Upper lobe of left lung (tissue), 6 donors: ENCODE measurements around the gene CDC16. TPM values are rescaled to one million over a fixed set of nuclear protein-coding genes. Genes with fewer than 3 reads are reported as not detected.

Source experiments
- ATAC-seq, 2 donors: fragments of 200-7000 bp; cut with Tn5 transposase; one replicate each; pipeline ENCODE4 v1.9.1; 2022; ENCODE audit warnings: mild to moderate bottlenecking in 2 of 2, moderate library complexity in 2 of 2; ENCODE audit not compliant: low FRiP score in 2 of 2
- DNase-seq, 2 donors: peaks; one replicate each; pipeline ENCODE4 v3.0.0-alpha.2; 2019 to 2020
- H3K27ac ChIP-seq, 4 donors: fragments of 200-600 bp; sonication (generic); one replicate each; pipeline ENCODE4 v1.5.1; 2016 to 2019
- H3K27me3 ChIP-seq, 4 donors: fragments of 200-600 bp; sonication (generic); one replicate each; pipeline ENCODE4 v1.5.1; 2017 to 2019
- H3K36me3 ChIP-seq, 4 donors: fragments of 200-600 bp; sonication (generic); one replicate each; pipeline ENCODE4 v1.5.1; 2016 to 2019
- H3K4me1 ChIP-seq, 4 donors: fragments of 200-600 bp; sonication (generic); one replicate each; pipeline ENCODE4 v1.5.1; 2018 to 2019
- H3K4me3 ChIP-seq, 4 donors: fragments of 200-600 bp; sonication (generic); one replicate each; pipeline ENCODE4 v1.5.1; 2017 to 2019; ENCODE audit warnings: mild to moderate bottlenecking in 2 of 4, moderate library complexity in 1 of 4
- H3K9me3 ChIP-seq, 4 donors: fragments of 200-600 bp; sonication (generic); one replicate each; pipeline ENCODE4 v1.5.1; 2018 to 2019
- EP300 ChIP-seq, 4 donors: sonication (generic); formaldehyde crosslinking; IDR thresholded peaks; one replicate each; pipeline ENCODE4 v1.5.1; 2017; ENCODE audit warnings: antibody characterized with exemption in 4 of 4, control low read depth in 2 of 4
- POLR2A ChIP-seq, 4 donors: fragments of 450-650 bp; IDR thresholded peaks; one replicate each; pipeline ENCODE4 v1.5.1; 2016 to 2017; ENCODE audit warnings: antibody characterized with exemption in 4 of 4, mild to moderate bottlenecking in 2 of 4
- POLR2AphosphoS5 ChIP-seq, 2 donors: sonication (generic); formaldehyde crosslinking; IDR thresholded peaks; one replicate each; pipeline ENCODE4 v1.5.1; 2017; ENCODE audit warnings: antibody characterized with exemption in 2 of 2
- WGBS, 2 donors: methylation state at CpG; one replicate each; pipeline ENCODE4 v1.1.5; 2017 to 2018; 5-methylcytosine and 5-hydroxymethylcytosine counted together
- total RNA-seq, 6 donors: library from RNA; depleted of rRNA in 4 of 6; stranded (reverse); fragments of >200 nt in 4 of 6; gene quantifications; one replicate each; pipeline versions ENCODE4 v1.1.0 to v1.2.1, GENCODE V29; 2016 to 2021
- TF ChIP-seq, protein P1 (sequence below), 6 experiments: fragments of 450-650 bp in 4 of 6; fragments of 200-600 bp in 2 of 6; sonication (generic) in 2 of 6; IDR thresholded peaks; one replicate each; pipeline ENCODE4 v1.5.1; 2016 to 2019; ENCODE audit warnings: antibody characterized with exemption in 6 of 6
- donor health status: DM: no; HTN: no; CAD: no; lungs with moderate emphysema.
- donor health status: DM: no; HTN: yes; CAD: no; lungs with severe emphysema.

The CDC16 gene
- total RNA-seq, 6 donors from 2014 or later, result 46.6 to 123 (median 58.3) TPM

DNA sequence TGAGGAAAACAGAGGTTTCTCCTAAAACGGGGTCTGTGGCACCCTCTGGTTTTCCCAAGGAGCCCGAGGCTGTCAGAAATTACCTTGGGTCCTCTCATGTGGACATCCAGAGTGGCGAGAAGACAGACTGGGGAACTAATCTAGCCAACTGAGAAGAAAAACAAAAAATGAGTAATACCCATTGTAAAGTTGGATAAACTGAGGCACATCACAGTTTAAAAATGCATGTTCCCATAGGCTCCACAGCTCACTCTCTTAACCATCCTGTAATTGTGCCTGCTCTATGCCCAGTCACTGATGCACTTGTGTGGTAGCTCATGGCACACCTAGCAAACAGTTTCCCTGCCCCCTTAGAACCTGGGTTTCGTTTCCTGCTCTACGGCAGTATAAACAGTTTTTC lies 31.5 kb downstream of the CDC16 start:
- H3K27me3 ChIP-seq, result no peaks in the 10 kb centered on the region
- no peak for ATAC-seq
- no peaks in the 10 kb centered on the region for H3K4me1 ChIP-seq
- H3K4me3 ChIP-seq, result no peak overlapping the region
- H3K9me3 ChIP-seq, result no peaks in the 10 kb centered on the region
- H3K36me3 ChIP-seq, result peaks cover 18 to 91% (median 80%) of the 10 kb centered on the region in 4 donors
- no peak overlapping the region for H3K27ac ChIP-seq
- TF ChIP-seq POLR2A (IDR thresholded peaks at IDR 0.05) (no peak), POLR2AphosphoS5 (IDR thresholded peaks at IDR 0.05) (no peak), EP300 (IDR thresholded peaks at IDR 0.05) (no peak)
- TF ChIP-seq, protein P1, sequence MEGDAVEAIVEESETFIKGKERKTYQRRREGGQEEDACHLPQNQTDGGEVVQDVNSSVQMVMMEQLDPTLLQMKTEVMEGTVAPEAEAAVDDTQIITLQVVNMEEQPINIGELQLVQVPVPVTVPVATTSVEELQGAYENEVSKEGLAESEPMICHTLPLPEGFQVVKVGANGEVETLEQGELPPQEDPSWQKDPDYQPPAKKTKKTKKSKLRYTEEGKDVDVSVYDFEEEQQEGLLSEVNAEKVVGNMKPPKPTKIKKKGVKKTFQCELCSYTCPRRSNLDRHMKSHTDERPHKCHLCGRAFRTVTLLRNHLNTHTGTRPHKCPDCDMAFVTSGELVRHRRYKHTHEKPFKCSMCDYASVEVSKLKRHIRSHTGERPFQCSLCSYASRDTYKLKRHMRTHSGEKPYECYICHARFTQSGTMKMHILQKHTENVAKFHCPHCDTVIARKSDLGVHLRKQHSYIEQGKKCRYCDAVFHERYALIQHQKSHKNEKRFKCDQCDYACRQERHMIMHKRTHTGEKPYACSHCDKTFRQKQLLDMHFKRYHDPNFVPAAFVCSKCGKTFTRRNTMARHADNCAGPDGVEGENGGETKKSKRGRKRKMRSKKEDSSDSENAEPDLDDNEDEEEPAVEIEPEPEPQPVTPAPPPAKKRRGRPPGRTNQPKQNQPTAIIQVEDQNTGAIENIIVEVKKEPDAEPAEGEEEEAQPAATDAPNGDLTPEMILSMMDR (IDR thresholded peaks at IDR 0.05), result no peak
- no peak for DNase-seq
- WGBS, 2 donors, result 88 to 97% methylated on average over 5 of the region's 5 CpGs

DNA sequence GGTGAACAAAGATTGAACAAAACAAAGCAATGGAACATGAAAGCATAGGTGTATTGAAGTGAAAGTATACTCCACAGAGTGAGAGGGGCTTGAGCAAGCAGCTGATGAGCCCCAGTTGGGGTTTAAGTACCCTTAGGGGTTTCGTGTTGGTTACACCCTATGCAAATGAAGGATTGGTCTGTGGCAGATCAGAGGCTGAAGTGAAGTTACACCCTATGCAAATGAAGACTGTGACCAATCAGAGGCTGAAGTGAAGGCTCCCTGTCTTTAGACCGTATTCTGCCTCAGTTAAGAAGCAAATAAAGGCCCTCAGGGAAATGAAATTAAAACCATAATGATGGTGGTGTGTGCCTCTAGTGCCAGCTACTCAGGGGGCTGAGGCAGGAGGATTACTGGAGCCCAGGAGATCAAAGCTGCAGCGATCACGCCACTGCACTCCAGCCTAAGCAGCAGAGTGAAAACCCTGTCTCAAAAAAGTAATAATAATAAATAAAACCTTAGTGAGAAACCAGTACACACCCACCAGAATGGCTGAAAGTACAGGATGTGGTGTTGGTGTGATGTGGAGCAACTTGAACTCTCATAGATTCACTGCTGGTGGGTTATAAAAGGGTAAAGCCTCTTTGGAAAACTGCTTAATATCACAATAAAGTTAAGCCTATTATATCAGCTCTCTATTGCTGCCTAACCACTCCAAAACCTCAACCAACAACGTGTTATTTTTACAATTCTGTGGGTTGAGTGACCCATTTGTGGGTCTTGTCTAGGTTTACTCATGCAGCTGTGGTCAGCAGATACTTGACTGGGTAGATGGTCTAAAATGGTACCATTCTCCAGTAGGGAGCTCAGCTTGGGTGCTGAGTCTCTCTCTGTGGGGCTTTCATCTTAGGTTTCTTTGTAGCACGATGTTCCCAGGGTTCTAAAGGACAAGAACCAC lies 33.9 kb downstream of the CDC16 start:
- no peak for ATAC-seq
- H3K27me3 ChIP-seq, result no peaks in the 10 kb centered on the region
- 90 to 91% methylated on average over 6 of the region's 6 CpGs for WGBS, 2 donors

GRCh38 chr13:114269281-114269770 lies 34.6 kb downstream of the CDC16 start:
- ATAC-seq, result no peak
- H3K36me3 ChIP-seq, result peaks cover 17 to 84% (median 68%) of the 10 kb centered on the region in 4 donors

More for the DNA sequence above, 33.9 kb downstream of the CDC16 start:
- Histone ChIP-seq H3K9me3 (no peaks in the 10 kb centered on the region), H3K4me3 (no peak overlapping the region), H3K27ac (no peak overlapping the region), H3K36me3 (peaks cover 24 to 85% (median 75%) of the 10 kb centered on the region in 4 donors), H3K4me1 (no peaks in the 10 kb centered on the region)
- no peak for DNase-seq
- TF ChIP-seq, protein P1 (IDR thresholded peaks at IDR 0.05), result no peak
- TF ChIP-seq POLR2AphosphoS5 (IDR thresholded peaks at IDR 0.05), result no peak
- TF ChIP-seq EP300 (IDR thresholded peaks at IDR 0.05), result no peak
- TF ChIP-seq POLR2A (IDR thresholded peaks at IDR 0.05), result no peak

DNA sequence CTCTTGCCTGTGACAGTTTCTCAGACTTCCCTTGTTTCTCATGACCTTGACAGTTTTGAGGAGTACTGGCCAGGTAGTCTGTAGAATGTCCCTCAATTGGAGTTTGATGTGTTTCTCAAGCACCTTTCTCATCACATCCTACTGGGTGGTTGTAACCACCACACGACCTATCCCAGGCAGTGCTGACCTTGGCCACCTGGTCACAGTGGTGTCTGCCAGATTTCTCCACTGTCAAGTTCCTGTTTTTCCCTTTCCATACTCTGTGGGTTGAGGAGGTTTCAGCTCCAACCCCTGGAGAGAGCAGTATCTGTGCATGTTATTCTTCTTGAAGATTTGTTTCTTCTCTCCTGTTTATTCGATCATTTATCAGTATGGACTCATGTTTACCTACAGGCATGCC lies 38.3 kb downstream of the CDC16 start:
- ATAC-seq (no peak), DNase-seq (no peak)
- no peak for TF ChIP-seq EP300 (IDR thresholded peaks at IDR 0.05)
- TF ChIP-seq, protein P1 (IDR thresholded peaks at IDR 0.05), result no peak
- no peak for TF ChIP-seq POLR2AphosphoS5 (IDR thresholded peaks at IDR 0.05)
- TF ChIP-seq POLR2A (IDR thresholded peaks at IDR 0.05), result no peak
- no peaks in the 10 kb centered on the region for H3K9me3 ChIP-seq
- WGBS, 2 donors, result 78 to 88% methylated on average over 2 of the region's 2 CpGs
- no peak overlapping the region for H3K4me3 ChIP-seq
- H3K27ac ChIP-seq, result no peak overlapping the region
- H3K4me1 ChIP-seq, result no peaks in the 10 kb centered on the region
- H3K27me3 ChIP-seq, result no peaks in the 10 kb centered on the region
- H3K36me3 ChIP-seq, result peaks cover 7 to 78% (median 45%) of the 10 kb centered on the region in 4 donors

More at GRCh38 chr13:114269281-114269770, 34.6 kb downstream of the CDC16 start:
- DNase-seq, result no peak
- no peak for TF ChIP-seq POLR2A (IDR thresholded peaks at IDR 0.05)
- TF ChIP-seq EP300 (IDR thresholded peaks at IDR 0.05), result no peak
- no peak for TF ChIP-seq POLR2AphosphoS5 (IDR thresholded peaks at IDR 0.05)
- TF ChIP-seq, protein P1 (IDR thresholded peaks at IDR 0.05), result no peak
- no peaks in the 10 kb centered on the region for H3K4me1 ChIP-seq
- 82 to 84% methylated on average over 4 of the region's 4 CpGs for WGBS, 2 donors
- no peak overlapping the region for H3K4me3 ChIP-seq
- no peaks in the 10 kb centered on the region for H3K9me3 ChIP-seq
- no peak overlapping the region for H3K27ac ChIP-seq
- H3K27me3 ChIP-seq, result no peaks in the 10 kb centered on the region
